GM11168 (cell line): ENCODE measurements around the gene TMEM132D.

Experiments
- in situ Hi-C: fragments of 300-500 bp; cut with MboI; formaldehyde crosslinking; loops from one replicate; pipeline ENCODE4 v1.12.0; 2022; ENCODE audit warnings: low sequenced_read_pairs; ENCODE audit not compliant: unreplicated experiment

TMEM132D gene

GRCh38 chr12:129161511-129161910 is 742.3 kb downstream of the TMEM132D start:
- in situ Hi-C loops, result no loop called here

GRCh38 chr12:129160282-129160681 is 743.5 kb downstream of the TMEM132D start:
- in situ Hi-C loops, result no loop called here

- in situ Hi-C loops, result no loop called here
Measured at GRCh38 chr12:129152351-129153104, 751.3 kb downstream of the TMEM132D start.

GRCh38 chr12:129150721-129151120 is 753.1 kb downstream of the TMEM132D start:
- in situ Hi-C loops, result no loop called here

- in situ Hi-C loops, result no loop called here
Measured at GRCh38 chr12:129145381-129145780, 758.4 kb downstream of the TMEM132D start.

- in situ Hi-C loops, result no loop called here
Measured at GRCh38 chr12:129138776-129139175, 765.0 kb downstream of the TMEM132D start.

- in situ Hi-C loops, result no loop called here
Measured at GRCh38 chr12:129136694-129137325, 767.0 kb downstream of the TMEM132D start.

- in situ Hi-C loops, result no loop called here
Measured at GRCh38 chr12:129127771-129128170, 776.1 kb downstream of the TMEM132D start.

GRCh38 chr12:129127211-129127610 is 776.6 kb downstream of the TMEM132D start:
- in situ Hi-C loops, result no loop called here

- in situ Hi-C loops, result no loop called here
Measured at GRCh38 chr12:129119537-129119936, 784.3 kb downstream of the TMEM132D start.

GRCh38 chr12:129115558-129115957 is 788.3 kb downstream of the TMEM132D start:
- in situ Hi-C loops, result no loop called here

- in situ Hi-C loops, result no loop called here
Measured at GRCh38 chr12:129110575-129110974, 793.2 kb downstream of the TMEM132D start.

GRCh38 chr12:129109174-129110001 is 794.4 kb downstream of the TMEM132D start:
- in situ Hi-C loops, result no loop called here

GRCh38 chr12:129106772-129107171 is 797.1 kb downstream of the TMEM132D start:
- in situ Hi-C loops, result no loop called here

GRCh38 chr12:129103231-129103630 is 800.6 kb downstream of the TMEM132D start:
- in situ Hi-C loops, result no loop called here

- in situ Hi-C loops, result no loop called here
Measured at GRCh38 chr12:129102233-129102632, 801.6 kb downstream of the TMEM132D start.

- in situ Hi-C loops, result no loop called here
Measured at GRCh38 chr12:129101816-129102215, 802.0 kb downstream of the TMEM132D start.

- in situ Hi-C loops, result no loop called here
Measured at GRCh38 chr12:129101404-129101803, 802.4 kb downstream of the TMEM132D start.

GRCh38 chr12:129097451-129097850 is 806.4 kb downstream of the TMEM132D start:
- in situ Hi-C loops, result no loop called here

GRCh38 chr12:129096968-129097367 is 806.9 kb downstream of the TMEM132D start:
- in situ Hi-C loops, result no loop called here

GRCh38 chr12:129096184-129096583 is 807.6 kb downstream of the TMEM132D start:
- in situ Hi-C loops, result no loop called here
